Kasumi-1 (cell line): Measurements from ENCODE around the gene SHB.

ENCODE experiments used
- DNase-seq, 2 experiments: peaks; one replicate each; lab custom pipeline; 2025; lab: John Stamatoyannopoulos, UW

SHB gene

DNA sequence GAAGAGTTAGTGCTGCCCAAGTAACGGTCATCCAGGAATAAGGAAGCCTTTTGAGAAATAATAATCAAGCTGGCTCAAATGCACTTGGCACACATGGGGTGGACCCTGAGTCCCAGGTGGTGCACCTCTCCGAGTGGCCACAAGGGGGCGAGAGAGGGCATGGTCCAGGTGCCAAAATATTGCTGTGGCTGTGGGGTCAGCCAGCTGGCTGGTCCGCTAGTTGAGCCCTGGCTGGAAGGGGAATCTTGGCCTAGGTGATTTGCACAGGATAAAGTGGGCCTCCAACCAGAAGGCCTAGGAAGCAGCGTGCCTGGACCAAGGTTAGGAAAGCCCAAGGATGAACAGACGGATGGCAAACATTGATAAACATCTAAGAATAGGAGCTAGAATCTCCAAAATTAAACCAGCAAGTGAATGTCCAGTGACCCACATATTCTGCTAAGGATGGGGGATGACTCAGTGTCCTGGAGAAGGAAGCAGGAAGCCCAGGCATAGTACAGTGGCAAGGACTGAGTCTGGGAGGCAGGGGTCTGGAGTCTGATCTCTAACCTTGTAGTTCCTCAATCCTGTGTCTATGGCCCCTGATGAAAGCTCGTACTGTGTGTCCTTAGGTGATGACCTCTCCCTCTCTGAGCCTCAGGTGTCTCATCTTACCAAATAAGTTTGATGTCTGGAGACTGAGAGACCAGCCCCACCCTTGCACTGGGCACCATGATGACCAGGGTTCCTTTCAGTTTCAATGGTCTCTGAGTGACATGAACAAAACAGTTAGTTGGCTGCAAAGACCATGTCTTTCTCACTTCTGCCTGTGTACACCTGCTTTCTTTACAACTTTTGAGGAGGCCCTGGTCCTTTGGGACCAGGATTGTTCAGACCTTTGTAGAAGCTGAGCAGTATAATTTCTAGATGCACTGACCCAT, 19.2 kb upstream of the SHB start:
- DNase-seq: peak in 1 of 2 experiments; percentile 26

DNA sequence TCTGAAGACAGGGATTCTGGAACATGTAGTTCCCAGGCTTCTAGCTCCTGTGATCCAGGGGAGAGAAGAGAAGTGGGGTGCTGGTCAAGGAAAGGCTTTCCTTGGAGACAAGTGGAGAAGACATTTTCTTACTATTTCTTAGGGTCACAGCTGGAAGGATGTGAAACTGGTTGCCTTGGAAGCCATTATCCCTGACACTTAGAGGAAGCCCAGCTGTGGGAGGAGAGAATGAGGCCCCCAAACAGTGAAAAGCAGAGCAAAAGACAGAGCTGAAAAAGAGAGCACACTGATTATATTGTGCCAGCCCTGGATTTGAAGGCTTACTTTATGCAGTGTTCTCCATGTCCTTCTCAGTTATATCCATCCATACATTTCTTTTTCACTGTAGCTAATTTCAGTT, 17.5 kb upstream of the SHB start:
- no peak for DNase-seq

- DNase-seq: no peak
Measured at GRCh38 chr9:38085308-38085707, 16.3 kb upstream of the SHB start.

DNA sequence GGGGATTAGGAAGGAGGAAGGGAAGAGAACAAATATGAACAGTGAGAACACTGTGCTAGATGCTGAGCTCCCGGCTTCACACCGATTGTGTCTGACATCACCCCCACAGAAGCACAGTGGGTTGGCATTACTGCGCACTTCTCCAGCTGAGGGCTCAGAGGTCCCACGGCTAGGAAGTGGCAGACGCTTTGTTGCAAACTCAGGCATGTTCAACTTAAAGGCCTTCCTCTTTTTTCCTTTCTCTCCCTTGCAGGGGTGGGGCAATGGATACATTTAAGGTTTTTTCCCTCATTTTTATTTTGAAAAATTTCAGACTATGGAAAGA, 15.5 kb upstream of the SHB start:
- DNase-seq: peak; percentile 75 to 80

- DNase-seq: no peak
Measured at GRCh38 chr9:38083858-38084555, 15.0 kb upstream of the SHB start.

DNA sequence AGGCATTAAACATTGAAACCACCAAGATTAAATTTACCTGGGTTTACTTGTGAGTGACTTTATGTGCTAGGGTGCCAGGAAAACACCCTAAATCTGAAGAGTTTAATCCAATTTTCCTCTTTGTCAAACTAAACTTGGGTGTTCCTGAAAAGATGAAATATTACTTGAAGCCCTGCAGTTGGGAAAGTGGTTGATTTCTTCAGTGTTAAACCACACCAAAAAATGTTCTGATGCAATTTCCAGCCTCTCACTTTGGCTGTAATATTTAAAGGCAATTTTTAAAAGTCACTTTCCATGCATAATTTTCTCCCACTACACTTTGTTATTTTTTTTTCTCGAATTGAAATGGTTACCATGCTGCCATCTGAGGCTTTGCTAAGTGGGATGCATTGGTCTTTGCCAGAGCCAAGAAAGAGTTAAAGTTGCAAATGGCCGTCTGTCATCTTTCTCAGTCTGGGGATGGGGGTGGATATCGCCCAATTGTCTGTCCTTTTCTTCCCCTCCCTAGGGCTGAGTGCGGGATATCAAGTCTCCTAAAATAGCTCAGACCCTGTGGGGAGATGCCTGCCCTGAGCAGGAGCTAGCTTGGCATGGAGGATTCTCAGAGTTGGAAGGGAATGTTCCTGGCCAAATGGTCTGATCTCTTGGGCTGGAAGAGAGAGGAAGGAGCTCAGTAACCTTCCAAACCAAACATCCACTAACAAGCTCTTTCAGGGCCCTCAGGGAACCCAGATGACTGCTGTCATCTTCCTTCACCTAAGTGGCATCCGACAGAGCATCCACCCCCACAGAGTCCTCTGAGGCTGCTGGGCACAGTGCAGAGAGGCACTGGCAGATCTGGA, 13.6 kb upstream of the SHB start:
- no peak for DNase-seq

DNA sequence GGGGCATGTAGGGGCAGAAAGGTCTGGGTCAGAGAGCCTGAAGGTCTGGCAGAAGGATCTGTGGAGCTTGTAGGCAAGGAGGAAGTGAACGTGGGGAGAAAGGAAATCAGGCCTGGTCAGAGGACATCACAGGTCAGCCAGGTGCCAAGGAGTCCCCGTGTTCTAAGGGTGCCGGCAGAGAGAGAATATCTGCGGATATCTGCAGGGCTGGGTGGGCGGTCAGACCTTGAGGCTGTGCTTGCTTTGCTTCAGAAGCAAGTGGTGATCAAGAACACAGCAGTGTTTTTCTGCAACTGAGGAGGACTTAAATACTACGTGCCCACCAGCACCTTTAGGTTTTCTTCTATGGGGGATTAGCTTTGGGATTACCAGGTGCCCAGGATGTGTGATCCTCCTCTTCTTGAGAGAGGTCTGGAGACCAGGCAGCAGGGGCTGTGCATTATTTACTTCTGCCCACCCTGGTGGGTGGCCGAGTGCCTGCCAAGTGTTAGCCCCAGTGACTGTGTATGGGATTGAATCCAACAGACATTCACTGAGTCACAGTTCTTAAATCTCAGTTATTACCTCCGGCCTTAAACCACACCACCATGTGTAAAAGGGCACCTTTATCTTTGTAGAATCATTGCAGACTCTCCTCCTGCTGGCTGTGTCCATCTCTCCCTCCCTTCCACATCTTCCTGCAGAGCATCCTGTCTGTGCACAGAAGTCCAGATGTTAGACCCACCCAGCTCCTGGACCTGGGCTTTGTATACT, 12.5 kb upstream of the SHB start:
- DNase-seq: no peak

DNA sequence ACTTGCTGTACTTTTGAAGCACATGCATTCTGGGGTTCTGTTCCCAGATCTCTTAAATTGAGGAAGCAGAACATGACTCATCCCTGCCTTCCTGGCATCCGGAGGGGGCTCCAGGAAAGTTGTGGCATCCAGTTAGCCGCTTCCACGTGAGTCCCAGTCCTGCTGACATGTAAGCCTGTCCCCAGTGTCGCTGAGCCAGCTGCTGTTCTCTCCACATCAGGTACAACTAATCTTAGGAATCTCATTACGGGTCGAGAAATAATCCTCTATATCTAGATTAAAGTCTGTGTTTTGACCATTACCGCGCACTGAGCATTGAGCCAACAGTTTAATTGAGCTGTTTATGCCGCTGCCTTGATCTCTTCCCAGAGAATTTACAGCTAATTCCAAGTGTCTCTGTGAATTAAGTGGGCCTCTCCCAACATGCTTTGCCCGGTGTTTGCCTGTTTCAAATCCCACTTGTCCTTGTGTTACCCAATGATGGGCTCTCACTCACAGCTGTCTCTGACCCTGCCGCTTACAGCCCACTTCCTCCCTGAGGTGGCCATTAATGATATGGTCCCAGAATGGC, 10.5 kb upstream of the SHB start:
- peak; percentile 24 to 51 for DNase-seq

DNA sequence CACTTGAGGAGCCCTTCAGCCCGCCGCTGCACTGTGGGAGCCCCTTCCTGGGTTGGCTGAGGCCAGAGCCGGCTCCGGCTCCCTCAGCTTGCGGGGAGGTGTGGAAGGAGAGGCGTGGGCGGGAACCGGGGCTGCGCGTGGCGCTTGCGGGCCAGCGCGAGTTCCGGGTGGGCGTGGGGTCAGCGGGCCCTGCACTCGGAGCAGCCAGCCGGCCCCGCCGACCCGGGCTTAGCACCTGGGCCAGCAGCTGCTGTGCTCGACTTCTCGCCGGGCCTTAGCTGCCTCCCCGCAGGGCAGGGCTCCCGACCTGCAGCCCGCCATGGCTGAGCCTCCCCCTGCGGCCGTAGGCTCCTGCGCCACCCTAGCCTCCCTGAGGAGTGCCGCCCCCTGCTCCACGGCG, 6.2 kb upstream of the SHB start:
- DNase-seq: no peak

DNA sequence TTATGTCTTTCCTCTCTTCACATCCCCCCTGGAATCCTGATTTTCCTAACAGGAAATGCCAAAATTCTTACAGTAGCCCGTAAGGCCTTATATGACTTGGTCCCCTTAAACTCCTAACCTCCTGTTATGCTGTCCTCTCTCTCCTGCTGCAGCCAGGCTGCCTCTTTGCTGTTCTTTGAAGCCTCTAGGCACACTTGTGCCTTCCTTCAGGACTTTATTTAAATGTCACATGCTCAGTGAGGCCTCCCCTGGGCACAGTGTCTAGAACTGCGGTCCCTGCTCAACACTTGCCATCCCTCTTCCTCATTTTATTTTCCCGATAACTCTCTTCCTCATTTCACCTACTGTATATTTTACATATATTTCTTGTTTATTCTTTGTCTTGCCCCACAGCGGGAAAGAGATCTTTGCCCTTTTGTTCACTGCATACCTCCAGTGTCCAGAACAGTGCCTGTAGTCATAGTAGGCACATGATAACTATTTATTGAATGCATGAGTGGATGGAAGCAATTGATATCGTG, 5.5 kb upstream of the SHB start:
- DNase-seq: peak; percentile 63 to 66

- DNase-seq: no peak
Measured at GRCh38 chr9:38073882-38074281, 4.9 kb upstream of the SHB start.

DNA sequence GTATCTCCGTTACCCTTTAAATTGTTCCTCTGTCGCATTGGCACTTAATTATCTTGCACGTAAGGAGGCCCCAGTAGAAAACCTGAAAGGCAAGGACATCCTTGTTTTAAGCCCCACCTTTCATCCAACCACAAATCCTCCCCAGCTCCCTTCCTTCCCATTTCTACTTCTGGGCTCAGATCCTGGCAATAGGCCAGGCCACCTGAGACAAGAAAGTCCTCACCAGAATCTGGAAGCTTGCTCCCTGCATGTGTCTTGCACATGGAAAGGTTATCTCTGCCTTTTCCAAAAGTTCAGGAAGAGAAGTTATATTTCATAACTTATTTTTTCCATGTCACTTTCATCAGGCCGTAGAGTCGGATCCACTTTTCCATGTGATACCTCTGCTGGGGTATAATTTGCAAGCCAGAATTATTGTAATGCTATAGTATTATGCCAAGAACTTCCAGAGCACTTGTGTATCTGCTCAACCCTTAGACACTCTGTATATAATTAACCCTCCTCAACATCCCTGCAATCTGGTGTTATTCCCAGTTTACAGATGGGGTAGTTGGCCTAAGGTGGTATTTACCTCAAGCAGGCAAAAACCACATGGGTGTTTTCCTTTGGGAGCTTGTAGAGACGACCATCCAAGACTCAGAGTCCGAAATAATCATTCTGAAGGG, 2.6 kb upstream of the SHB start:
- DNase-seq: no peak

DNA sequence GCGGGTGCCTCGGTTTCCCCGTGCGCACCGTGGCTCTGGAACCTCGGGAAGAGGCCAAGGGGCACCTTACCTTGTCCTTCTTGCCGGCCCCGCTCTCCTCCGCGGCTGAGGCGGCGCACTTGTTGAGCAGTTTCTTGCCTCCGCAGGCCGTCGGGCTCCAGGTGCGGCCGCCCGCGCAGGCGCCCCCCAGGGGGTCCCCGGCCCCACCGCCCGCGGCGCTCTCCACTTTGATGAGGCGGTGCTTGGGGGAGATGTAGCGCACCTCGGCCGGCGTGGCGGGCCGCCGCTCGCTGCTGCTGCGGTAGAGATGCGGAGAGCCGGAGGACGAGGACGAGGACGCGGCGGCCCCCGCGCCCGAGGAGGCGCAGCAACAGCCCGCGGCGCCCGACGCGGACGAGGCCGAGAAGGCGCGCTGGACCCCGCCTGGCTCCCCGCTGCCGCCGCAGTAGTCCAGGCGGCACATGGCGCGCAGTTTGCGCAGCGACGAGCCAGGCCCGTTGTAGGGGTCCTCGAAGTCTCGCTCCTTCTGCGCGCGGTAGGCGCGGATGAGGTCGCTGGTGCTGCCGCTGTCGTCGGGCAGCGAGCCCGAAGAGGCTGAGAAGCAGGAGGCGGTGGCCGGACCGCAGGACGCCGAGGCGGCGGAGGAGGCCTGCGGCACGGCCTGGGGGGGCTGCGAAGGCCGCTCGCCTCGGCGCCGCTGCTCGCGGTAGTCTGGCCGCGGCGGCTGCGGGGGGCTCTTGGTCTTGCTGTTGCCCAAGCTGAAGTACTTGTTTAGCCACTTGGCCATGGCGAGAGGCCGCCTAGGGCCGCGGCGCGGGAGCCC, 957 bp downstream of the SHB start:
- no peak for DNase-seq

DNA sequence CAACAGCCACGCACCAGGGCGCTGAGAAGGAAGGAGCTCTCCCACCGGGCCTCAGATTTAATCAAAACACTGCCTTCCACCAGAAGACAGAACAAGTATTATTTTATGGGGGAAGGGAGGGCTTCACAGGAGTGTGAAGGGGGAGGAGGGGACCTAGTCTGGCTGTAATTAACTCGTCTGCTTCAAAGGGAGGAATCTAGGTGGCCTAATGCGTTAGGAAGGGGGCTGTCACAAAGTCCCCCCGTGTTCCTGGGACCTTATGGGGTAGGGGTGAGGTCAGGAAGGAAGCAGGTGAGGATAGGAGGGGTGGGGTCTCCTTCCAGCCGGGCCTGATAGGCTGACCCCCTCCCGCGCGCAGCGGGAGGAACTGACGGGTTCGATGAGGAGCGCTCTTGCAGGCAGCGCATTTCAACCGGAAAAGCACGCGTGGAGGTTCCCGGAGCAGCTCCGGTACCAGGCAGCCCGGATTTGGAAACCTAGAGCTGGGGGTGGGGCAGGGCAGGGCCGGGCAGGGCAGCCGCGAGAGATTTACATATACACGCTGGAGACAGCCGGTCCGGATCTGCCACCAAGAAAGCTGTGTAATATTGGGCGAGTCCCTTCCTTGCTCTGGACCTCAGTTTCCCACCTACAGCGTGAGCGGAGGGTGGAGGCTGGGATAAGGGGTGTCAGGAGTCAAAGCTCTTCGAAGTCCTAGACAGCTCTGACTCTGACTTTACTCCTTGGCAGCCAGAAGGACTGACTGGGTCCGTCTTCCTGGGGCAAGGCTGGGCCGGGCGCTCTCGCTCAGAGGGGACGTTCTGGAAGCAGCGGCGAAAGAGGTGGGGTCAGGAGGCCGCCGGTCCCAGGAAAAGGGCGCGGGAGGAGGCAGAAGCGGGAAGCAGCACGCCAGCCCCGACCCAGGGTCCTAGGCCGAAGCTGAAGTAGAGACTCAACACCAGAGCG, 1.8 kb downstream of the SHB start:
- DNase-seq: peak in 1 of 2 experiments; percentile 39

DNA sequence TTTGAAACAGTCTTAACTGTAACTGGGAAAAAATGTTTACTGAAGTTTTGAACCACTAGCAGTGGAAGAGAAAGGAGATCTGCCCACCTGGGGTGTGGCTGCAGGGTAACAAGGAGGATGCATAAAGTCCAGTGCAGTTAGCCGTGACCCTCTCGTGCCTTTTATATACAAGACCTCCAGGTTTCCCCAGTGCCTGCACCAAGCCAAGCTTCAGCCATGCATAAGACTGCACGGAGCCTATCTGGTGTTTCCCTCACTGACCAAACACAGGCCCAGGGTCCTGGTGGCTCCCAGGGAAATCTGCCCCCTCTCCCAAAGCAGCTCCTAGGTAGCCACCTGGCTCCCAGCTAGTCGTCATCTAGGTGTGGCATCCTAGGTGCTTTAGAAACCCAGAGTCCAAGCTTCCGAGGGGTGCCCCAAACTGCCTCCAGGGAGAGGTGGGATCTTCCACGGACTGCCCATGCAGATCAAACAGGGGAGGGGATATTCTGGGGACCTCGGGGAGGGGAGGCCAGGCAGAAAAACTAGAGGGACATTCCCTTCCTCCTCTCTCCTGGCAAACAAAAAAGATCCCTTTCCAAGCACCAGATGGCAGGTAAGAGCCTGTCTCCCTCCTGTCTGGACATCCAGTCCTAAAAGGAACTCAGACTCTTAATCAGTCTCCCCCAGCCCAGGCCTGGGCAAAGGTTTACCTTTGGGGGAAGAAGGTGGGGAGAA, 2.7 kb downstream of the SHB start:
- DNase-seq: no peak

GRCh38 chr9:38065369-38066075, 3.5 kb downstream of the SHB start:
- DNase-seq: no peak

DNA sequence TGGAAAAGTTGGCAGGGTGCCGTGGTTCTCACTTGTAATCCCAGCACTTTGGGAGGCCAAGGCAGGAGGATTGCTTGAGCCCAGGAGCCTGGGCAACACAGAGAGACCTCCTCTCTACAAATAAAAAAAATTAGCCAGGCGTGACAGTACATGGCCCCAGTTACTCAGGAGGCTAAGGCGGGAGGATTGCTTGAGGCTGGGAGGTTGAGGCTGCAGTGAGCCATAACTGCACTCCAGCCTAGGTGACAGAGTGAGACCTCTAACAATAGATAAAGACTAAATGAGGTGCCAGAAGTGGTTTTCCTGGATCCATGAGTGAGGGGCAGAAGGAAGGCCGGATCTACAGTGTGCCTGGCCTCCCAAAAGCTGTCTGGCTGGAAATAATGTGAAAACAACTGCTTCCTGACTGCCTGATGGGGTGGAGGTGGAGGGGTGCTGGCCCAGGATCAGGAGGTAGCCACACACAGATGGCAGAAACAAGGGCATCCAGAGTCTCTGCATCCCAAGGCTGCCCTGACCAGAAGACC, 4.1 kb downstream of the SHB start:
- DNase-seq: no peak
